ENCODE measurements around the gene C16orf78. TPM values are rescaled to one million over a fixed set of nuclear protein-coding genes. Genes with fewer than 3 reads are reported as not detected.

C16orf78 gene
- total RNA-seq, 1 donor from 2014 or later = not detected

- no peaks in the 10 kb centered on the region for H3K79me2 ChIP-seq (ENCODE audit: low read depth)
- no peaks in the 10 kb centered on the region for H3F3A ChIP-seq (ENCODE audit: low read depth)
- no peaks in the 10 kb centered on the region for H3K36me3 Mint-ChIP-seq
- peak; percentile 80 for DNase-seq (ENCODE audit: low spot score)
- H3K27ac Mint-ChIP-seq = no peak overlapping the region
- H3K9ac ChIP-seq = no peak overlapping the region
- H3K27me3 ChIP-seq = peaks cover 17% of the 10 kb centered on the region
- TF ChIP-seq CTCF (IDR thresholded peaks at IDR 0.05) = no peak
- no peak for TF ChIP-seq EZH2 (IDR thresholded peaks at IDR 0.05)
- no peak for TF ChIP-seq EZH2phosphoT487 (IDR thresholded peaks at IDR 0.05)
- no peaks in the 10 kb centered on the region for H3K9me3 Mint-ChIP-seq
- H3K27ac ChIP-seq = no peak overlapping the region
- H4K20me1 ChIP-seq (ENCODE audit: low read depth) = peaks cover 24% of the 10 kb centered on the region
- H3K4me1 Mint-ChIP-seq = no peaks in the 10 kb centered on the region
- H3K27me3 Mint-ChIP-seq (ENCODE audit: insufficient read depth, low read depth) = peaks cover 33% of the 10 kb centered on the region
- no peak overlapping the region for H3K4me2 ChIP-seq
- no peak overlapping the region for H3K4me3 Mint-ChIP-seq
- no peaks in the 10 kb centered on the region for H3K9me3 ChIP-seq (ENCODE audit: low read depth)
- no peaks in the 10 kb centered on the region for H3K36me3 ChIP-seq
- H3K4me3 ChIP-seq = no peak overlapping the region
- H3K4me1 ChIP-seq = no peaks in the 10 kb centered on the region
- H2AFZ ChIP-seq (replicated peaks) = no peak overlapping the region
Measured at GRCh38 chr16:49345829-49346228, 27.8 kb upstream of the C16orf78 start.

GRCh38 chr16:49346459-49346858 lies 27.1 kb upstream of the C16orf78 start:
- Histone ChIP-seq H3K4me1 (no peaks in the 10 kb centered on the region), H4K20me1 (ENCODE audit: low read depth) (peaks cover 30% of the 10 kb centered on the region), H2AFZ (replicated peaks) (no peak overlapping the region), H3F3A (ENCODE audit: low read depth) (no peaks in the 10 kb centered on the region), H3K4me2 (no peak overlapping the region), H3K9me3 (ENCODE audit: low read depth) (no peaks in the 10 kb centered on the region), H3K36me3 (no peaks in the 10 kb centered on the region), H3K9ac (no peak overlapping the region), H3K4me3 (no peak overlapping the region), H3K27me3 (peaks cover 17% of the 10 kb centered on the region), H3K79me2 (ENCODE audit: low read depth) (no peaks in the 10 kb centered on the region), H3K27ac (no peak overlapping the region)
- Mint-ChIP-seq H3K36me3 (no peaks in the 10 kb centered on the region), H3K27ac (no peak overlapping the region), H3K27me3 (ENCODE audit: insufficient read depth, low read depth) (peaks cover 35% of the 10 kb centered on the region), H3K4me1 (no peaks in the 10 kb centered on the region), H3K4me3 (no peak overlapping the region), H3K9me3 (no peaks in the 10 kb centered on the region)
- no peak for DNase-seq (ENCODE audit: low spot score)
- no peak for TF ChIP-seq EZH2phosphoT487 (IDR thresholded peaks at IDR 0.05)
- TF ChIP-seq EZH2 (IDR thresholded peaks at IDR 0.05) = no peak
- TF ChIP-seq CTCF (IDR thresholded peaks at IDR 0.05) = no peak

GRCh38 chr16:49347476-49347875 lies 26.1 kb upstream of the C16orf78 start:
- DNase-seq (ENCODE audit: low spot score) = no peak
- H3K4me3 Mint-ChIP-seq = no peak overlapping the region
- H3K4me1 ChIP-seq = no peaks in the 10 kb centered on the region
- peaks cover 33% of the 10 kb centered on the region for H4K20me1 ChIP-seq (ENCODE audit: low read depth)
- H3K9me3 ChIP-seq (ENCODE audit: low read depth) = no peaks in the 10 kb centered on the region
- H3K36me3 Mint-ChIP-seq = no peaks in the 10 kb centered on the region
- no peaks in the 10 kb centered on the region for H3K36me3 ChIP-seq
- H3K4me2 ChIP-seq = no peak overlapping the region
- no peaks in the 10 kb centered on the region for H3K4me1 Mint-ChIP-seq
- no peak overlapping the region for H3K27ac Mint-ChIP-seq
- H2AFZ ChIP-seq (replicated peaks) = no peak overlapping the region
- H3K27me3 ChIP-seq = peaks cover 17% of the 10 kb centered on the region
- TF ChIP-seq EZH2 (IDR thresholded peaks at IDR 0.05) (no peak), CTCF (IDR thresholded peaks at IDR 0.05) (no peak), EZH2phosphoT487 (IDR thresholded peaks at IDR 0.05) (no peak)
- no peak overlapping the region for H3K4me3 ChIP-seq
- H3K27me3 Mint-ChIP-seq (ENCODE audit: insufficient read depth, low read depth) = peaks cover 31% of the 10 kb centered on the region
- H3F3A ChIP-seq (ENCODE audit: low read depth) = no peaks in the 10 kb centered on the region
- no peak overlapping the region for H3K27ac ChIP-seq
- no peaks in the 10 kb centered on the region for H3K79me2 ChIP-seq (ENCODE audit: low read depth)
- H3K9me3 Mint-ChIP-seq = no peaks in the 10 kb centered on the region
- H3K9ac ChIP-seq = no peak overlapping the region

All from neural progenitor cell (in vitro differentiated cells).